Testis (tissue), 3 donors: ENCODE measurements around the gene FGGY. TPM values are rescaled to one million over a fixed set of nuclear protein-coding genes. Genes with fewer than 3 reads are reported as not detected.

Experiments
- DNase-seq: peaks from one replicate; pipeline ENCODE4 v3.0.0-alpha.2; 2019
- H3K27ac ChIP-seq, 2 donors: fragments of 200-600 bp; sonication (generic); one replicate each; pipeline ENCODE4 v1.5.1; 2019
- H3K27me3 ChIP-seq: fragments of 200-600 bp; sonication (generic); one replicate; pipeline ENCODE4 v1.5.1; 2019
- H3K36me3 ChIP-seq: fragments of 200-600 bp; sonication (generic); one replicate; pipeline ENCODE4 v1.5.1; 2017; ENCODE audit warnings: low read depth; ENCODE audit errors: missing control alignments
- H3K4me1 ChIP-seq: fragments of 200-600 bp; sonication (generic); one replicate; pipeline ENCODE4 v1.5.1; 2019
- H3K4me3 ChIP-seq, 2 donors: fragments of 200-600 bp; sonication (generic); one replicate each; pipeline ENCODE4 v1.5.1; 2017 to 2019
- H3K9me3 ChIP-seq: fragments of 200-600 bp; sonication (generic); one replicate; pipeline ENCODE4 v1.5.1; 2017
- CTCF ChIP-seq, 3 experiments: fragments of 450-650 bp in 2 of 3; fragments of 200-600 bp in 1 of 3; sonication (generic) in 1 of 3; IDR thresholded peaks; one replicate each; pipeline ENCODE4 v1.5.1; 2016 to 2019; ENCODE audit warnings: antibody characterized with exemption in 3 of 3, mild to moderate bottlenecking in 2 of 3, moderate library complexity in 1 of 3
- POLR2A ChIP-seq: fragments of 450-650 bp; IDR thresholded peaks from one replicate; pipeline ENCODE4 v1.6.1; 2017; ENCODE audit warnings: antibody characterized with exemption, mild to moderate bottlenecking, moderate library complexity
- WGBS, 2 donors: methylation state at CpG; one replicate each; pipeline ENCODE4 v1.1.5; 2018; 5-methylcytosine and 5-hydroxymethylcytosine counted together
- intact Hi-C: fragments of 100-400 bp; cut with DNase I; formaldehyde crosslinking; loops from one replicate; pipeline ENCODE4 v1.15.1; 2023; ENCODE audit warnings: low total_unique reads
- polyA plus RNA-seq: library from polyadenylated mRNA; stranded (reverse); fragments of 350-450 nt; fragmentation: Illumina TruSeq; extraction: RNeasy Lipid Tissue Mini Kit (QIAGEN cat#74804); gene quantifications from one replicate; pipeline ENCODE4 v1.2.3, GENCODE V29; 2014; ENCODE audit warnings: low read depth, low replicate concordance; ENCODE audit not compliant: insufficient read depth
- total RNA-seq, 2 donors: library from RNA; depleted of rRNA; stranded (reverse); fragments of >200 nt; gene quantifications; one replicate each; pipeline ENCODE4 v1.2.3, GENCODE V29; 2016

The FGGY gene
- total and polyA plus RNA-seq, 3 donors from 2014 or later = 14.6 to 32.8 (median 32.3) TPM

- Histone ChIP-seq H3K27ac (no peak overlapping the region), H3K4me3 (no peak overlapping the region), H3K27me3 (no peaks in the 10 kb centered on the region), H3K9me3 (no peaks in the 10 kb centered on the region), H3K36me3 (no peaks in the 10 kb centered on the region), H3K4me1 (no peaks in the 10 kb centered on the region)
- intact Hi-C loops = no loop called here
- no peak for DNase-seq
- TF ChIP-seq CTCF (IDR thresholded peaks at IDR 0.05) (no peak), POLR2A (no peak)
- 90 to 94% methylated on average over 3 of the region's 3 CpGs for WGBS, 2 donors
Observed at GRCh38 chr1:59258412-59259032, 38.4 kb upstream of the FGGY start.

- DNase-seq = peak; percentile 67
- intact Hi-C loops = no loop called here
- Histone ChIP-seq H3K27me3 (no peaks in the 10 kb centered on the region), H3K4me3 (no peak overlapping the region), H3K9me3 (no peaks in the 10 kb centered on the region), H3K27ac (no peak overlapping the region), H3K4me1 (no peaks in the 10 kb centered on the region), H3K36me3 (no peaks in the 10 kb centered on the region)
- no peak for TF ChIP-seq CTCF (IDR thresholded peaks at IDR 0.05)
- no peak for TF ChIP-seq POLR2A
- WGBS, 2 donors = 59 to 62% methylated on average over 1 of the region's 1 CpG
Observed at GRCh38 chr1:59261537-59261936, 35.4 kb upstream of the FGGY start.

- H3K27me3 ChIP-seq = no peaks in the 10 kb centered on the region
- no peak for TF ChIP-seq CTCF (IDR thresholded peaks at IDR 0.05)
- TF ChIP-seq POLR2A = no peak
- H3K36me3 ChIP-seq = no peaks in the 10 kb centered on the region
- H3K27ac ChIP-seq = no peak overlapping the region
- H3K4me3 ChIP-seq = no peak overlapping the region
- intact Hi-C loops = no loop called here
- no peaks in the 10 kb centered on the region for H3K9me3 ChIP-seq
- DNase-seq = no peak
- no peaks in the 10 kb centered on the region for H3K4me1 ChIP-seq
Observed at GRCh38 chr1:59262631-59263030, 34.3 kb upstream of the FGGY start.

DNA sequence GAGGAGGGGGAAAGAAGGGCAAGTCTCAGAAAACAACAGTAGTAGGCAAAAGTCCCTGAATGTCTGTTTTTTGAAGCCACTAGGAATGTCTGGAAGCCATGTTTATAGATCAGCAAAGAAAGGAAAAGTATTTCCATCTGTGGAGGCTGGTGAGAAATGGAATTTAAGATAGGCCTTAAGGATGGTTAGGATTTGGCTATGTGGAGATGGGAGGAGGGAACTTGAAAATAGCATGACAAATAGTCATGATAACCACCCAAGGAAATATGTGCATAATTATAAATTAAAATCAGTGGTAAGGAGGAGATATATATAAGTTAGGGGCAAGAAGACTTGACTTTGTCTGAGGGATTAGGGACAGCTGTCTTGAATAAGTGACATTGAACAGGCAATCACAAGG lies 33.8 kb upstream of the FGGY start:
- DNase-seq = no peak
- TF ChIP-seq CTCF (IDR thresholded peaks at IDR 0.05) = no peak
- TF ChIP-seq POLR2A = no peak
- Histone ChIP-seq H3K4me3 (no peak overlapping the region), H3K27ac (no peak overlapping the region), H3K9me3 (no peaks in the 10 kb centered on the region), H3K4me1 (no peaks in the 10 kb centered on the region), H3K27me3 (no peaks in the 10 kb centered on the region), H3K36me3 (no peaks in the 10 kb centered on the region)
- intact Hi-C loops = no loop called here

- intact Hi-C loops = no loop called here
- H3K4me1 ChIP-seq = no peaks in the 10 kb centered on the region
- H3K9me3 ChIP-seq = no peaks in the 10 kb centered on the region
- no peak for DNase-seq
- 69 to 80% methylated on average over 4 of the region's 4 CpGs for WGBS, 2 donors
- no peaks in the 10 kb centered on the region for H3K36me3 ChIP-seq
- no peaks in the 10 kb centered on the region for H3K27me3 ChIP-seq
- TF ChIP-seq CTCF (IDR thresholded peaks at IDR 0.05) = no peak
- TF ChIP-seq POLR2A = no peak
- H3K4me3 ChIP-seq = no peak overlapping the region
- no peak overlapping the region for H3K27ac ChIP-seq
Observed at GRCh38 chr1:59265622-59266021, 31.3 kb upstream of the FGGY start.
